Measurements from ENCODE around the gene HDAC10.

The HDAC10 gene

GRCh38 chr22:50250555-50251476, at the start of gene HDAC10:
HDAC10 (minus strand) TSS chr22:50251265; CDS start chr22:50251032, 233 bp downstream.
- DNase-seq (ENCODE audit: low read depth in 2 of 2), result peak; percentile 68 to 80

- DNase-seq (ENCODE audit: low read depth in 2 of 2), result no peak
Measured at GRCh38 chr22:50300620-50301257, 49.7 kb upstream of the HDAC10 start.

GRCh38 chr22:50299785-50300619, 48.9 kb upstream of the HDAC10 start:
- DNase-seq (ENCODE audit: low read depth in 2 of 2), result no peak

- DNase-seq (ENCODE audit: low read depth in 2 of 2), result no peak
Measured at GRCh38 chr22:50298937-50299784, 48.1 kb upstream of the HDAC10 start.

GRCh38 chr22:50298266-50298637, 47.2 kb upstream of the HDAC10 start:
- DNase-seq (ENCODE audit: low read depth in 2 of 2), result no peak

- DNase-seq (ENCODE audit: low read depth in 2 of 2), result no peak
Measured at GRCh38 chr22:50297510-50298265, 46.6 kb upstream of the HDAC10 start.

GRCh38 chr22:50296658-50297490, 45.8 kb upstream of the HDAC10 start:
- no peak for DNase-seq (ENCODE audit: low read depth in 2 of 2)

GRCh38 chr22:50294319-50294656, 43.2 kb upstream of the HDAC10 start:
- DNase-seq (ENCODE audit: low read depth in 2 of 2), result no peak

GRCh38 chr22:50293441-50294318, 42.6 kb upstream of the HDAC10 start:
- no peak for DNase-seq (ENCODE audit: low read depth in 2 of 2)

GRCh38 chr22:50292643-50293440, 41.8 kb upstream of the HDAC10 start:
- no peak for DNase-seq (ENCODE audit: low read depth in 2 of 2)

GRCh38 chr22:50289942-50290630, 39.0 kb upstream of the HDAC10 start:
- no peak for DNase-seq (ENCODE audit: low read depth in 2 of 2)

GRCh38 chr22:50289151-50289941, 38.3 kb upstream of the HDAC10 start:
- no peak for DNase-seq (ENCODE audit: low read depth in 2 of 2)

GRCh38 chr22:50287731-50288130, 36.7 kb upstream of the HDAC10 start:
- no peak for DNase-seq (ENCODE audit: low read depth in 2 of 2)

- no peak for DNase-seq (ENCODE audit: low read depth in 2 of 2)
Measured at GRCh38 chr22:50286701-50287318, 35.7 kb upstream of the HDAC10 start.

GRCh38 chr22:50286275-50286674, 35.2 kb upstream of the HDAC10 start:
- DNase-seq (ENCODE audit: low read depth in 2 of 2), result no peak
